AG09309 (cell line): Measurements from ENCODE around the gene PGM1.

Experiments
- DNase-seq: peaks from one replicate; pipeline ENCODE4 v3.0.0-alpha.2; 2010; ENCODE audit warnings: low read depth
- H3K4me3 ChIP-seq: 2 replicates; pipeline ENCODE4 v1.5.1; 2011; ENCODE audit warnings: mild to moderate bottlenecking, low read depth, low read length, moderate library complexity; ENCODE audit not compliant: control insufficient read depth
- TF ChIP-seq, protein P1 (sequence below): IDR thresholded peaks from 2 replicates; pipeline ENCODE4 v1.5.1; 2011; ENCODE audit warnings: mild to moderate bottlenecking, low read depth, low read length, inconsistent platforms; ENCODE audit not compliant: insufficient read depth, control insufficient read depth; ENCODE audit errors: missing control alignments

PGM1 gene

DNA sequence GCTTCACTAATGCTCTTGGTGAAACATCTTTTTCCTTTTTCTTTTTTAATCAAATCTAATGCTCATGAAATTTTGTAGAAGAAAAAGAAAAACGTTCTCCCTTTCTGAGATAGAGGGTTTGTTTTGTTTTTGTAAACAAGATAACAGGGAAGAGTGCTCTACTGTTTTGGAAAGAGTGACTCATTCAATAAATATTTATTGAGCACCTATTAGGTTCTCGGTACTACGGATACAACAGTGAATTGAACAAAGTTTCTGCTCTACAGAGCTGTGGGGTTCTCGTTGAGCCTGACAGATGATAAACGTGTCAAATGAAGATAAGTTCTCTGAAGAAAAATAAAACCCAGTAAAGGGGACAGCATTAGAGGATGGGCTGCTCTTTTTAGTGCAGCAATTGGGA is 7.0 kb downstream of the PGM1 start:
- no peak for DNase-seq
- TF ChIP-seq, protein P1, sequence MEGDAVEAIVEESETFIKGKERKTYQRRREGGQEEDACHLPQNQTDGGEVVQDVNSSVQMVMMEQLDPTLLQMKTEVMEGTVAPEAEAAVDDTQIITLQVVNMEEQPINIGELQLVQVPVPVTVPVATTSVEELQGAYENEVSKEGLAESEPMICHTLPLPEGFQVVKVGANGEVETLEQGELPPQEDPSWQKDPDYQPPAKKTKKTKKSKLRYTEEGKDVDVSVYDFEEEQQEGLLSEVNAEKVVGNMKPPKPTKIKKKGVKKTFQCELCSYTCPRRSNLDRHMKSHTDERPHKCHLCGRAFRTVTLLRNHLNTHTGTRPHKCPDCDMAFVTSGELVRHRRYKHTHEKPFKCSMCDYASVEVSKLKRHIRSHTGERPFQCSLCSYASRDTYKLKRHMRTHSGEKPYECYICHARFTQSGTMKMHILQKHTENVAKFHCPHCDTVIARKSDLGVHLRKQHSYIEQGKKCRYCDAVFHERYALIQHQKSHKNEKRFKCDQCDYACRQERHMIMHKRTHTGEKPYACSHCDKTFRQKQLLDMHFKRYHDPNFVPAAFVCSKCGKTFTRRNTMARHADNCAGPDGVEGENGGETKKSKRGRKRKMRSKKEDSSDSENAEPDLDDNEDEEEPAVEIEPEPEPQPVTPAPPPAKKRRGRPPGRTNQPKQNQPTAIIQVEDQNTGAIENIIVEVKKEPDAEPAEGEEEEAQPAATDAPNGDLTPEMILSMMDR, result no peak
- no peak overlapping the region for H3K4me3 ChIP-seq

DNA sequence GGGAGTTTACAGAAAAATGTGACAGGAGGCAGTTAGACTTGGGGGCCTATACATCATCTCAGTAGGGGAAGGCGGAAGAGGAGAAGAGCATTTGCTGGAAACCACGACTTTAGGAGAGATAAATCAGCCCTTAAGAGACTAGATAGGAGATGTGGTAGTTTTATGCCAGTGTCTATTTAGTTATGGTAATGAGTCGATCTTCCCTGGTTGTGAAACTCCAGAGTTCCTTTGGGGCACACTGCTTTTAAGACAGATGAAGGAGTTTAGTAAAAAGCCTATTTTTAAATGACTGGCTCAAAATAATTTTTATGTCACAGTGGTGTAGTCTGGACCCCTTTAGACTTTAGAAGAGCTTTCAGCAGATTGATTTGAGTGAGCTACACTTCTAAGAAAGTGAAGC is 7.8 kb downstream of the PGM1 start:
- DNase-seq, result no peak
- TF ChIP-seq, protein P1, result no peak
- no peak overlapping the region for H3K4me3 ChIP-seq

DNA sequence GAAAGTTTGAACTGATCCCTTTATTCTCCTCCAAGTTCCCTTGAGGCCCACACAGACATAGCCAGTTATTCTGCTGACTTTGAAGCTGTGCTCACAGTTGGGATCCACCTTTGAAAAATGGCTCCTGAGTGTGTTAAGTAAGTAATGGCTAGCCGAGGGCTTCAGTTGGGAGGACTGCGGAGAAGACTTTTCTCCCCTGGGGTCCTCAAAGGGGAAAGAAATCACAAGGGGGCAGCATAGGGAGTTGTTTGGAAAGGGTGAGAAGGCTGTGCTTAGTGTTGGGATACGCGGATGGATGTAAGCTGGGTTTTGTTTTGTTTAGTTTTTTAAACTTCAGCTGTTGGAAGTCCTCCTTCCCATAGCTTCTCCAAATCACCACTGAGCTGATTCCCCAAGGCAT is 8.3 kb downstream of the PGM1 start:
- TF ChIP-seq, protein P1, result no peak
- no peak overlapping the region for H3K4me3 ChIP-seq
- no peak for DNase-seq

DNA sequence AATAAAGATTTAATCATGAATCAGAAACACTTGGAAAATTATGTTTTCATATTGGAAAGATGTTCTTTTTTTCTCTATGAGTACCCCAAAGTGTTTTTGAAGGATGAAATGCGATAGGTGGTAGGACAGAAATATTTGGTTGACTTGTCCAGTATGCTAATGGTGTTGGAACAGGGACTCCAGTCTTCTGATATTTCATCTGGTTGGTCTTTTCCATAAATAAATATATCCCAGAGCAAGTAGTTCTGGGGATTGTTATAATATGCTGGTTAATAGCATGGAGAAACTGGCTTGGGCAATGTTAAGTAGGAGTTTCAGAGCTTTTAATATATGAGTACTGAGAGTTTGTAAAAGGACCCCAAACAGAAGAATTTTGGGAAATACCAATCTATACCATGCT is 8.7 kb downstream of the PGM1 start:
- DNase-seq, result no peak
- TF ChIP-seq, protein P1, result no peak
- H3K4me3 ChIP-seq, result no peak overlapping the region

DNA sequence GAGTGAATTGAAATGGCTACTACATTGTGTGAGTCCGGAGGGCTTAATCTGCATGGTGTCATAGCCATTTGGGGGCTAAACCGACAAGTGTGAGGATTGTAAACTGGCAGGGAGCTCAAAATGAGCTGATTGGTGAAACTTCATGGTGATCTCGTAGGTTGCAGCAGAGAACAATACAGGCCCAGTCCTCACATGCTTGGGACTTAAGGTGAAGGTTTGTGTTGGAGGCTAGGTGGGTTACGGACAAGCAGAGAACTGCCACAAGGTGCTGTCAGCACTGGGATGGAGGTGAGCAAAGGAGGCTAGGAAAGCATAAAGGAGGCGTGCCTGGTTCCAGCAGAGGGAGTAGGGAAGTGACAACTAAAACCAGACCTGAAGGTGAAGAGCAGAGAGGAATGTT is 9.4 kb downstream of the PGM1 start:
- TF ChIP-seq, protein P1, result no peak

DNA sequence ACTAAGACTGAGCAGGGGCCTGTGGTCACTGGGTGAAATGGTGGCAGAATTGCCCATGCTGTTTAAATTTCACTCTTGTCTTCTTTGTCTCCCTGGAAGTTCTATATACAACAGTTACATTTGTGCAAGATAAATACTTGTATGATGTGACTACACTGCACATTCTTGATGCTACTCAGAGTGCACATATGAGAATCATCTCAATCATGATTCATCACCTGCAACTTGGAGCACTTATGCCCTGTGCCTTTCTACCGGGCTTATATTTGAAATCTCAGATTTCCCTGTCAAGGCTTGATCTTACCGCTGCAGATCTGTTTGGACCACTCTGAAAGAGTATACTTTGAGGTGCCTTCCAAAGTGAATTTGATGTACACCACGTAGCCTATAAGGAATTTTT is 10.6 kb downstream of the PGM1 start:
- TF ChIP-seq, protein P1, result no peak
- no peak for DNase-seq
- H3K4me3 ChIP-seq, result no peak overlapping the region

More for the DNA sequence above, 9.4 kb downstream of the PGM1 start:
- H3K4me3 ChIP-seq, result no peak overlapping the region
- no peak for DNase-seq

DNA sequence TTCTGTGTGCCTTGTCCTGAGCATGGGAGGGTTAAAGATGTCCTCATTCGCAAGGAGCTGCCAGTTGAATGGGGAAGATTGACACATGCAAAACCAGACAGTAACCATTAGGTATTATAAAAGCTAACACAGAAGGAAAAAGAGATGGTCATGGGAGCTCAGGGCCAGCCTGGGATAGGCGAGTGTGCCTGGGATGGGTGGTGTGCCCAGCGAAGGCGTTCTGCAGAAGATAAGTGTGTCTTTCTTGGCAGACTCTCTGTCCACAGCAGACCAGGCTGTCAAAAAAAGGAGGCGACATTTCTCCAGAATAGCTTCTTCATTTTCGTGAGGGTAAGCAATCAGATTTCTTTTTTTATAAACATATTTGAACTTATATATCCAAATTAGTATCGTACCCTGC is 14.1 kb downstream of the PGM1 start:
- TF ChIP-seq, protein P1, result no peak
- H3K4me3 ChIP-seq, result no peak overlapping the region
- DNase-seq, result no peak
